Gastroesophageal sphincter (tissue), 3 donors: ENCODE data around the gene DPH6.

Source experiments
- POLR2A ChIP-seq, 2 donors: fragments of 450-650 bp; IDR thresholded peaks; one replicate each; pipeline ENCODE4 v1.6.1; 2017; ENCODE audit warnings: antibody characterized with exemption in 2 of 2, mild to moderate bottlenecking in 2 of 2, moderate library complexity in 1 of 2
- TF ChIP-seq, protein P1 (sequence below), 4 experiments: fragments of 200-600 bp in 2 of 4; fragments of 450-650 bp in 2 of 4; sonication (generic) in 1 of 4; IDR thresholded peaks; one replicate each; pipeline ENCODE4 v1.5.1; 2017 to 2019; ENCODE audit warnings: antibody characterized with exemption in 4 of 4, mild to moderate bottlenecking in 2 of 4, moderate library complexity in 2 of 4

DNA sequence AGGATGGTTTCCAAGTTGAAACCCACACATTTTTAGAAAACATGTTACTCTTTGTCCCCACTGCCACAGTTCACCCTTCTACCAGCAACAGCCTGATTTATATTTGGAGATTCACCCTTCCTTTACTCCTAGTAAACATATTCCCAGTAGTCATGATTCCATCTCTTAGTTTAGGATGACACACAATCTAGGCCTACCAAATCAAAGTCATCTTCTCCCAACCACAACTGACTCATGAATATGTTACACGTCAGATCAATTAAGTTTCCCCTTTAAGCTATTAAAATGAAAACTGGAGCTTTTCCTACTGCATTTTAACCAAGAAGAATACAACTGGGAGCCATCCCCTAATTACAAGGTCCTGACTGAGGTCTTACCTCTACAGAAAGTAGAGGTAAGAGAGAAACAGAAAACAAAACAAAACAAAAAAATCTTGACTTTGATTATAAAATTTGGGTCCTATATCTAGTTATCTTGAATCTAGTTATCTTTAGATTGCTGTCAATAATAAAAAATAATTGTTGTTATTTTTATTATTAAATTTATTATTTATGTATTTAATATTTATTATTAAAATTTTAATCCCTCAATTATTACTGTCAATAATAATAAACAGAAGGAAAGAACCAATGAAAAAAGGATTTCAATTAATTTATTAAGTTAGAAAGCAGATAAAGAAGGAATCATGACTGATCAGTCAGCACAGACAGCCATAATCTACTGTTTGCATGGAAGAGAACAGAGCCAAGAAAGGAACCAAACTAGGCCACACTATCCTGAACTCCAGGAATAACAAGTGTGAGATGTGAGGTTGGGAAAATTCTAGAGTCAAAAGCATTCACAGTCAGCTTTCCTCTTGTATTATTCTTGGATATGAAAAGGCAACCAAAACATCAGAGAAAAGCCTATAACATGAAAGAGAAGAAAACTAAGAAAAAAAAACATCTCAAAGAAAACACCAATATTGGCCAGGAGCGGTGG lies 12.5 kb downstream of the DPH6 start:
- no peak for TF ChIP-seq POLR2A (IDR thresholded peaks at IDR 0.05)
- TF ChIP-seq, protein P1, sequence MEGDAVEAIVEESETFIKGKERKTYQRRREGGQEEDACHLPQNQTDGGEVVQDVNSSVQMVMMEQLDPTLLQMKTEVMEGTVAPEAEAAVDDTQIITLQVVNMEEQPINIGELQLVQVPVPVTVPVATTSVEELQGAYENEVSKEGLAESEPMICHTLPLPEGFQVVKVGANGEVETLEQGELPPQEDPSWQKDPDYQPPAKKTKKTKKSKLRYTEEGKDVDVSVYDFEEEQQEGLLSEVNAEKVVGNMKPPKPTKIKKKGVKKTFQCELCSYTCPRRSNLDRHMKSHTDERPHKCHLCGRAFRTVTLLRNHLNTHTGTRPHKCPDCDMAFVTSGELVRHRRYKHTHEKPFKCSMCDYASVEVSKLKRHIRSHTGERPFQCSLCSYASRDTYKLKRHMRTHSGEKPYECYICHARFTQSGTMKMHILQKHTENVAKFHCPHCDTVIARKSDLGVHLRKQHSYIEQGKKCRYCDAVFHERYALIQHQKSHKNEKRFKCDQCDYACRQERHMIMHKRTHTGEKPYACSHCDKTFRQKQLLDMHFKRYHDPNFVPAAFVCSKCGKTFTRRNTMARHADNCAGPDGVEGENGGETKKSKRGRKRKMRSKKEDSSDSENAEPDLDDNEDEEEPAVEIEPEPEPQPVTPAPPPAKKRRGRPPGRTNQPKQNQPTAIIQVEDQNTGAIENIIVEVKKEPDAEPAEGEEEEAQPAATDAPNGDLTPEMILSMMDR (IDR thresholded peaks at IDR 0.05): no peak
